AG04449 (cell line): Measurements from ENCODE around the gene CEMP1.

Source experiments
- CTCF ChIA-PET: fragments of 350-600 bp; formaldehyde crosslinking; extraction: SDS; loops from one replicate; lab custom pipeline; 2021; ENCODE audit warnings: antibody characterized with exemption; lab: Yijun Ruan, JAX
- POLR2A ChIA-PET: fragments of 400-600, 350-600 bp; formaldehyde crosslinking; extraction: SDS; loops from one replicate; lab custom pipeline; 2020; ENCODE audit warnings: antibody characterized with exemption, inconsistent platforms; lab: Yijun Ruan, JAX
- DNase-seq: peaks from one replicate; pipeline ENCODE4 v3.0.0-alpha.2; 2010; ENCODE audit warnings: low read depth, low spot score
- H3K4me3 ChIP-seq: 2 replicates; pipeline ENCODE4 v1.5.1; 2011; ENCODE audit warnings: low read depth, mild to moderate bottlenecking, control low read depth, low read length
- CTCF ChIP-seq: IDR thresholded peaks from one replicate; pipeline ENCODE4 v1.5.1; 2011; ENCODE audit warnings: mild to moderate bottlenecking, moderate library complexity, low read length, control low read depth, inconsistent platforms; ENCODE audit not compliant: insufficient read depth; ENCODE audit errors: missing control alignments

CEMP1 gene

GRCh38 chr16:2490190-2491105 is 40.8 kb downstream of the CEMP1 start:
- no peak for DNase-seq
- TF ChIP-seq CTCF, result no peak
- ChIA-PET POLR2A (no interaction called here), CTCF (interaction anchor here (2.9 to 3.6 kb wide), 2 partner anchors 11 kb away, joined by 20 to 29 read pairs; no protein-coding TSS in a partner anchor)
- no peak overlapping the region for H3K4me3 ChIP-seq

- TF ChIP-seq CTCF, result no peak
- ChIA-PET POLR2A (no interaction called here), CTCF (interaction anchor here (2.9 kb wide), 1 partner anchor 12 kb away, joined by 29 read pairs; no protein-coding TSS in a partner anchor)
- no peak for DNase-seq
- no peak overlapping the region for H3K4me3 ChIP-seq
Observed at GRCh38 chr16:2489581-2489980, 41.6 kb downstream of the CEMP1 start.

- CTCF ChIA-PET, result interaction anchor here (0.9 to 2.9 kb wide), 4 partner anchors 10 to 44 kb away, joined by 3 to 29 read pairs (median 6); partner anchors contain the start of gene TBC1D24
- DNase-seq, result no peak
- POLR2A ChIA-PET, result no interaction called here
- no peak overlapping the region for H3K4me3 ChIP-seq
- no peak for TF ChIP-seq CTCF
Observed at GRCh38 chr16:2487903-2488531, 43.2 kb downstream of the CEMP1 start.

GRCh38 chr16:2487517-2487842 is 43.7 kb downstream of the CEMP1 start:
- no peak for TF ChIP-seq CTCF
- ChIA-PET CTCF (interaction anchor here (1.1 to 2.9 kb wide), 3 partner anchors 13 to 44 kb away, joined by 4 to 29 read pairs (median 8); partner anchors contain the start of gene TBC1D24), POLR2A (no interaction called here)

DNA sequence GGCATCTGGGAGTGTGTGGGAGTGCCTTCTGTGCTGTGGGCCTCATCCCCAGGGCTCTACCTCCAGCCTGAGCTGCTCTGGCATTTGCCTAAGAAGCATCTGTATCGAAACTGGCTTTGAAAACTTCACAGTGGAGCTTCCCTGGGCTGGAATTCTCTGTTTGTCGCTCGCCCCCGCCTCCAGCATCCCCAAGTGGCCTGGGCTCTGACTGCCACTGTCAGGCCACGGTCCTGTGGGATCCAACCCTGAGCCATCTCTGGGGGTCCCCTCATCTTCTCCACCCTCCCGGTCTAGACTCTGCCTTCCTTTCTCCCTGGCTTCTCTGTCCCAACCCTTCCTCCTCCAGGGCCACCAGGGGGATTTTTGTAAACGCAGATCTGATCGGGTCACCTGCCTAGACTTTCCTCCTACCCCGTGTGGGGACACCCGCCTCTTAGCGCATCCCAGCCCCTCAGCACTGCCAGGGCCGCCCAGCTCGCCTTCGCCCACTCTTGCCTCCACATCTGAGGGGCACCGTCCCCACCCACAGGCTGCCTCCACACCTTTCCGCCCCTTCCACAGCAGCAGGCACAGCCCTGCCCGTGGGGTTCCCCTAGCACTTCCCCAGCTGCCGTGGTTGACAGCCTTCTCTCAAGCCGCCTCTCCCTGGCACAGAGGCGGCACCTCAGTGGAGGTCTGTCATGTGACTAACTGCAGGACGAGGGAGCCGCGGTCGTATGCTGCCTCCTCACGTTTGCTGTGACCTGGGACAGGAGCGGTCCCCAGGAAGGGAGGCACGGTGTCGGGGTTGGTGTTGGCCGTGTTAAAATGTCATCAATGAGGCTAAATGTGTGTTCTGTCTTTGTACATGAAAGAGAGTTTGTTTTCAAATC is 44.3 kb downstream of the CEMP1 start:
- DNase-seq, result no peak
- H3K4me3 ChIP-seq, result no peak overlapping the region
- ChIA-PET CTCF (interaction anchor here (5.1 kb wide), 1 partner anchor 14 kb away, joined by 41 read pairs; no protein-coding TSS in a partner anchor), POLR2A (no interaction called here)
- TF ChIP-seq CTCF, result peak; percentile 6

More at GRCh38 chr16:2487517-2487842, 43.7 kb downstream of the CEMP1 start:
- DNase-seq, result no peak
- no peak overlapping the region for H3K4me3 ChIP-seq
